H9 (cell line): ENCODE measurements around the gene MYCBPAP. TPM values are rescaled to one million over a fixed set of nuclear protein-coding genes. Genes with fewer than 3 reads are reported as not detected.

Experiments
- DNase-seq: peaks from one replicate; pipeline ENCODE4 v3.0.0-alpha.2; 2017
- H2AFZ ChIP-seq: one replicate; pipeline ENCODE4 v1.6.1; 2013; ENCODE audit warnings: mild to moderate bottlenecking, low read length, control low read depth, moderate library complexity
- H2AK5ac ChIP-seq: 2 replicates; pipeline ENCODE4 v1.6.1; 2013; ENCODE audit warnings: low read length, control low read depth, mixed read lengths; ENCODE audit not compliant: insufficient read length
- H2BK120ac ChIP-seq: one replicate; pipeline ENCODE4 v1.6.1; 2013; ENCODE audit warnings: low read depth, mild to moderate bottlenecking, low read length, control low read depth, inconsistent platforms; ENCODE audit not compliant: poor library complexity, severe bottlenecking
- H2BK12ac ChIP-seq: 2 replicates; pipeline ENCODE4 v1.6.1; 2013; ENCODE audit warnings: low read length, control low read depth, mixed read lengths, low read depth; ENCODE audit not compliant: insufficient read length
- H2BK15ac ChIP-seq: 2 replicates; pipeline ENCODE4 v1.6.1; 2013; ENCODE audit warnings: low read depth, low read length, control low read depth
- H2BK20ac ChIP-seq: one replicate; pipeline ENCODE4 v1.6.1; 2013; ENCODE audit warnings: low read depth, mild to moderate bottlenecking, low read length, control low read depth, inconsistent platforms; ENCODE audit not compliant: poor library complexity, severe bottlenecking
- H2BK5ac ChIP-seq: 2 replicates; pipeline ENCODE4 v1.6.1; 2013; ENCODE audit warnings: low read length, control low read depth, mixed read lengths; ENCODE audit not compliant: insufficient read length
- H3K14ac ChIP-seq: 2 replicates; pipeline ENCODE4 v1.6.1; 2013; ENCODE audit warnings: low read length, control low read depth; ENCODE audit not compliant: insufficient read depth
- H3K18ac ChIP-seq: 2 replicates; pipeline ENCODE4 v1.6.1; 2013; ENCODE audit warnings: low read depth, mild to moderate bottlenecking, mixed read lengths, low read length, control low read depth; ENCODE audit not compliant: insufficient read length
- H3K23ac ChIP-seq: 2 replicates; pipeline ENCODE4 v1.6.1; 2013; ENCODE audit warnings: low read length, control low read depth, mixed read lengths, low read depth; ENCODE audit not compliant: insufficient read length
- H3K23me2 ChIP-seq: 2 replicates; pipeline ENCODE4 v1.6.1; 2013; ENCODE audit warnings: low read depth, mild to moderate bottlenecking, mixed read lengths, low read length, control low read depth; ENCODE audit not compliant: insufficient read length, poor library complexity, severe bottlenecking
- H3K27ac ChIP-seq: 2 replicates; pipeline ENCODE4 v1.5.1; 2013; ENCODE audit warnings: low read length, control low read depth, mixed read lengths, low read depth; ENCODE audit not compliant: insufficient read length
- H3K27me3 ChIP-seq: 2 replicates; pipeline ENCODE4 v1.6.1; 2013; ENCODE audit warnings: low read length, control low read depth, inconsistent platforms; ENCODE audit not compliant: insufficient read depth
- H3K4ac ChIP-seq: 2 replicates; pipeline ENCODE4 v1.6.1; 2013; ENCODE audit warnings: low read depth, mild to moderate bottlenecking, control low read depth, inconsistent platforms, low read length, moderate library complexity
- H3K4me1 ChIP-seq: 2 replicates; pipeline ENCODE4 v1.6.1; 2013; ENCODE audit warnings: low read length, control low read depth, inconsistent platforms; ENCODE audit not compliant: insufficient read depth
- H3K4me2 ChIP-seq: 2 replicates; pipeline ENCODE4 v1.6.1; 2013; ENCODE audit warnings: low read length, control low read depth, mixed read lengths; ENCODE audit not compliant: insufficient read length, insufficient read depth
- H3K56ac ChIP-seq: 2 replicates; pipeline ENCODE4 v1.6.1; 2013; ENCODE audit warnings: low read depth, mild to moderate bottlenecking, mixed read lengths, low read length, control low read depth; ENCODE audit not compliant: insufficient read length
- H3K79me1 ChIP-seq: 2 replicates; pipeline ENCODE4 v1.6.1; 2013; ENCODE audit warnings: low read depth, mild to moderate bottlenecking, moderate library complexity, low read length, control low read depth, inconsistent platforms; ENCODE audit not compliant: insufficient read depth, poor library complexity, severe bottlenecking
- H3K79me2 ChIP-seq: 2 replicates; pipeline ENCODE4 v1.6.1; 2013; ENCODE audit warnings: low read length, control low read depth, inconsistent platforms; ENCODE audit not compliant: insufficient read depth
- H3K9ac ChIP-seq: 2 replicates; pipeline ENCODE4 v1.6.1; 2013; ENCODE audit warnings: low read length, control low read depth, mixed read lengths; ENCODE audit not compliant: insufficient read length; ENCODE audit errors: extremely low read depth
- H3K9me3 ChIP-seq: one replicate; pipeline ENCODE4 v1.6.1; 2013; ENCODE audit warnings: low read depth, low read length, inconsistent platforms; ENCODE audit not compliant: control insufficient read depth
- H3T11ph ChIP-seq: one replicate; pipeline ENCODE4 v1.6.1; 2013; ENCODE audit warnings: mild to moderate bottlenecking, low read length, control low read depth, inconsistent platforms
- H4K20me1 ChIP-seq: one replicate; pipeline ENCODE4 v1.6.1; 2013; ENCODE audit not compliant: control insufficient read depth, insufficient read length, insufficient read depth
- H4K5ac ChIP-seq: 2 replicates; pipeline ENCODE4 v1.6.1; 2013; ENCODE audit warnings: low read depth, mild to moderate bottlenecking, mixed read lengths, low read length, control low read depth; ENCODE audit not compliant: insufficient read length
- H4K8ac ChIP-seq: replicated peaks from 2 replicates; pipeline ENCODE4 v1.6.1; 2013; ENCODE audit warnings: low read length, control low read depth, mixed read lengths, low read depth; ENCODE audit not compliant: insufficient read length
- H4K91ac ChIP-seq: 2 replicates; pipeline ENCODE4 v1.6.1; 2013; ENCODE audit warnings: low read depth, mild to moderate bottlenecking, moderate library complexity, mixed read lengths, low read length, control low read depth; ENCODE audit not compliant: insufficient read length
- H3K27ac Mint-ChIP-seq, 3 experiments: 2 replicates in 2 of 3; 3 replicates in 1 of 3; pipeline ENCODE4 v1.8.0; 2020 to 2021; ENCODE audit warnings: mixed read lengths in 3 of 3, mild to moderate bottlenecking in 1 of 3, moderate library complexity in 1 of 3
- H3K27me3 Mint-ChIP-seq: 2 replicates; pipeline ENCODE4 v1.8.0; 2021; ENCODE audit warnings: low read depth, mild to moderate bottlenecking, moderate library complexity, mixed read lengths
- H3K36me3 Mint-ChIP-seq, 3 experiments: 2 replicates in 2 of 3; 3 replicates in 1 of 3; pipeline ENCODE4 v1.8.0; 2020 to 2021; ENCODE audit warnings: low read depth in 3 of 3, mixed read lengths in 3 of 3; ENCODE audit not compliant: insufficient read depth in 1 of 3
- H3K4me1 Mint-ChIP-seq, 2 experiments: 2 replicates each; pipeline ENCODE4 v1.8.0; 2020; ENCODE audit warnings: mixed read lengths in 2 of 2
- H3K4me3 Mint-ChIP-seq, 2 experiments: 2 replicates in 1 of 2; 3 replicates in 1 of 2; pipeline ENCODE4 v1.8.0; 2020 to 2021; ENCODE audit warnings: mild to moderate bottlenecking in 2 of 2, mixed read lengths in 2 of 2, moderate library complexity in 1 of 2
- H3K9me3 Mint-ChIP-seq, 2 experiments: 2 replicates in 1 of 2; 3 replicates in 1 of 2; pipeline ENCODE4 v1.8.0; 2020; ENCODE audit warnings: mild to moderate bottlenecking in 2 of 2, mixed read lengths in 2 of 2, moderate library complexity in 1 of 2
- WGBS: extraction: QIAGEN DNeasy Blood & Tissue Kit; methylation state at CpG from one replicate; pipeline ENCODE4 v1.1.7; 2013; ENCODE audit warnings: missing lambda C conversion rate, low lambda C conversion rate, mixed read lengths; ENCODE audit not compliant: insufficient read length; ENCODE audit errors: extremely low coverage; 5-methylcytosine and 5-hydroxymethylcytosine counted together
- total RNA-seq: library from RNA; stranded (reverse); gene quantifications from 2 replicates; pipeline ENCODE4 v1.2.1, GENCODE V29; 2021
- TF ChIP-seq, protein P1 (sequence below): fragments of 200-600 bp; sonication (generic); conservative IDR thresholded peaks from 3 replicates; pipeline ENCODE4 v1.8.0; 2021; ENCODE audit warnings: antibody characterized with exemption, mild to moderate bottlenecking

The MYCBPAP gene
- total RNA-seq, 1 experiment from 2014 or later = 1.7 TPM

DNA sequence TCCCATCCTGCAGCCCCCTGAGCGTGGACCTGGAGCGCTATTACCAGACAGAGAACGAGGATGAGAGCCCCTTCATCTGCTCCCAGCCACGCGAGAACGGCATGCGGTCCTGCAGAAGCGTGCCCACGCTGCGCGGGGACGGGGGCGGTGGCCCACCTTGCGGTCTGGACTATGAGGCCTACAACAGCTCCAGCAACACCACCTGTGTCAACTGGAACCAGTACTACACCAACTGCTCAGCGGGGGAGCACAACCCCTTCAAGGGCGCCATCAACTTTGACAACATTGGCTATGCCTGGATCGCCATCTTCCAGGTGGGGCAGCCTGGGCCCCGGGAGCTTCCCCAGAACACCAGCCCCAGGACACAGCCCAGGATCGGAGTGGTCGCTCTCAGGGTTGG is 64.3 kb downstream of the MYCBPAP start:
- no CpG with 5 or more reads among the region's 20 CpGs for whole genome bisulfite sequencing
- Histone ChIP-seq H3K79me1 (no peaks in the 10 kb centered on the region), H3K27ac (no peak overlapping the region), H3K79me2 (no peaks in the 10 kb centered on the region), H3K9ac (no peak overlapping the region), H2BK5ac (no peak overlapping the region), H3T11ph (no peak overlapping the region), H3K4ac (no peak overlapping the region), H3K14ac (no peak overlapping the region; the same call in 1 of the 2 replicates), H4K5ac (no peak overlapping the region), H2BK120ac (no peak overlapping the region), H4K91ac (no peak overlapping the region), H2AFZ (no peak overlapping the region), H4K8ac (no peak overlapping the region), H2BK20ac (no peak overlapping the region), H3K27me3 (no peaks in the 10 kb centered on the region; the same call in 1 of the 2 replicates), H2BK12ac (no peak overlapping the region), H2BK15ac (no peak overlapping the region), H3K9me3 (no peaks in the 10 kb centered on the region), H3K18ac (no peak overlapping the region), H3K4me2 (no peak overlapping the region), H4K20me1 (no peaks in the 10 kb centered on the region), H3K4me1 (no peaks in the 10 kb centered on the region), H2AK5ac (no peak overlapping the region), H3K56ac (no peak overlapping the region), H3K23me2 (no peaks in the 10 kb centered on the region), H3K23ac (no peak overlapping the region)
- H3K27ac Mint-ChIP-seq = no peak overlapping the region; a peak in 1 of 7 replicates
- no peaks in the 10 kb centered on the region for H3K9me3 Mint-ChIP-seq
- DNase-seq = no peak
- peaks cover 17 to 25% of the 10 kb centered on the region in 2 experiments; a peak in 3 of 4 replicates for H3K4me1 Mint-ChIP-seq
- H3K4me3 Mint-ChIP-seq = no peak overlapping the region
- H3K36me3 Mint-ChIP-seq = peaks cover 0 to 5% (median 2%) of the 10 kb centered on the region in 3 experiments; a peak in 2 of 7 replicates
- H3K27me3 Mint-ChIP-seq = peaks cover 20% of the 10 kb centered on the region
- TF ChIP-seq, protein P1, sequence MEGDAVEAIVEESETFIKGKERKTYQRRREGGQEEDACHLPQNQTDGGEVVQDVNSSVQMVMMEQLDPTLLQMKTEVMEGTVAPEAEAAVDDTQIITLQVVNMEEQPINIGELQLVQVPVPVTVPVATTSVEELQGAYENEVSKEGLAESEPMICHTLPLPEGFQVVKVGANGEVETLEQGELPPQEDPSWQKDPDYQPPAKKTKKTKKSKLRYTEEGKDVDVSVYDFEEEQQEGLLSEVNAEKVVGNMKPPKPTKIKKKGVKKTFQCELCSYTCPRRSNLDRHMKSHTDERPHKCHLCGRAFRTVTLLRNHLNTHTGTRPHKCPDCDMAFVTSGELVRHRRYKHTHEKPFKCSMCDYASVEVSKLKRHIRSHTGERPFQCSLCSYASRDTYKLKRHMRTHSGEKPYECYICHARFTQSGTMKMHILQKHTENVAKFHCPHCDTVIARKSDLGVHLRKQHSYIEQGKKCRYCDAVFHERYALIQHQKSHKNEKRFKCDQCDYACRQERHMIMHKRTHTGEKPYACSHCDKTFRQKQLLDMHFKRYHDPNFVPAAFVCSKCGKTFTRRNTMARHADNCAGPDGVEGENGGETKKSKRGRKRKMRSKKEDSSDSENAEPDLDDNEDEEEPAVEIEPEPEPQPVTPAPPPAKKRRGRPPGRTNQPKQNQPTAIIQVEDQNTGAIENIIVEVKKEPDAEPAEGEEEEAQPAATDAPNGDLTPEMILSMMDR = no peak
